Hindlimb muscle (tissue), 1 donor: ENCODE measurements around the gene GNA15. TPM values are rescaled to one million over a fixed set of nuclear protein-coding genes. Genes with fewer than 3 reads are reported as not detected.
"Not testable (repeated sequence)": the region's sequence is repeated elsewhere in the genome, so short reads cannot be mapped to it uniquely, and the experiment has no call there.

Experiments
- DNase-seq: peaks from one replicate; pipeline ENCODE4 v3.0.0-alpha.2; 2013
- polyA plus RNA-seq: library from polyadenylated mRNA; unstranded; fragments of 120-200 nt; gene quantifications from one replicate; pipeline ENCODE4 v1.2.1, GENCODE V29; 2013; ENCODE audit not compliant: insufficient read length

GNA15 gene
- polyA plus RNA-seq, 1 donor = 2.6 TPM

- DNase-seq = no peak
These were observed 56.9 kb downstream of the GNA15 start for GRCh38 chr19:3192684-3193083.

GRCh38 chr19:3193256-3194105, 57.6 kb downstream of the GNA15 start:
- no peak for DNase-seq

- no peak for DNase-seq
These were observed 58.6 kb downstream of the GNA15 start for GRCh38 chr19:3194106-3195087.

- DNase-seq = no peak
These were observed 60.5 kb downstream of the GNA15 start for GRCh38 chr19:3196064-3196932.

- no peak for DNase-seq
These were observed 61.0 kb downstream of the GNA15 start for GRCh38 chr19:3196933-3197205.

- no peak for DNase-seq
These were observed 63.3 kb downstream of the GNA15 start for GRCh38 chr19:3198901-3199700.

GRCh38 chr19:3201072-3201700, 65.4 kb downstream of the GNA15 start:
- no peak for DNase-seq

- no peak for DNase-seq
These were observed 66.1 kb downstream of the GNA15 start for GRCh38 chr19:3201911-3202310.

GRCh38 chr19:3202346-3202745, 66.5 kb downstream of the GNA15 start:
- DNase-seq = no peak

GRCh38 chr19:3202895-3203294, 67.1 kb downstream of the GNA15 start:
- DNase-seq = not testable (repeated sequence)

GRCh38 chr19:3203805-3204645, 68.2 kb downstream of the GNA15 start:
- DNase-seq = no peak

GRCh38 chr19:3204646-3205275, 68.9 kb downstream of the GNA15 start:
- no peak for DNase-seq

- no peak for DNase-seq
These were observed 70.6 kb downstream of the GNA15 start for GRCh38 chr19:3206216-3206953.

GRCh38 chr19:3207461-3208242, 71.8 kb downstream of the GNA15 start:
- no peak for DNase-seq

GRCh38 chr19:3208317-3209207, 72.7 kb downstream of the GNA15 start:
- no peak for DNase-seq

- no peak for DNase-seq
These were observed 74.6 kb downstream of the GNA15 start for GRCh38 chr19:3210347-3211017.

- no peak for DNase-seq
These were observed 75.4 kb downstream of the GNA15 start for GRCh38 chr19:3211191-3211590.
